ENCODE results near the gene CDH13. TPM values are rescaled to one million over a fixed set of nuclear protein-coding genes. Genes with fewer than 3 reads are reported as not detected.

Gene CDH13
- total and polyA plus RNA-seq, 8 donors = 0.12 to 21.4 (median 1.7) TPM; not detected in 1

- no peak overlapping the region for H3K27ac ChIP-seq
- H3K36me3 ChIP-seq = no peaks in the 10 kb centered on the region
- H3K9me3 ChIP-seq = no peaks in the 10 kb centered on the region
- H3K4me3 ChIP-seq = no peak overlapping the region
- intact Hi-C loops (cut with DNase I; ENCODE audit: low total_unique reads) = no loop called here
- TF ChIP-seq POLR2A (IDR thresholded peaks at IDR 0.05) (no peak), POLR2AphosphoS5 (IDR thresholded peaks at IDR 0.05) (no peak), EP300 (IDR thresholded peaks at IDR 0.05) (no peak)
- TF ChIP-seq, protein P1, sequence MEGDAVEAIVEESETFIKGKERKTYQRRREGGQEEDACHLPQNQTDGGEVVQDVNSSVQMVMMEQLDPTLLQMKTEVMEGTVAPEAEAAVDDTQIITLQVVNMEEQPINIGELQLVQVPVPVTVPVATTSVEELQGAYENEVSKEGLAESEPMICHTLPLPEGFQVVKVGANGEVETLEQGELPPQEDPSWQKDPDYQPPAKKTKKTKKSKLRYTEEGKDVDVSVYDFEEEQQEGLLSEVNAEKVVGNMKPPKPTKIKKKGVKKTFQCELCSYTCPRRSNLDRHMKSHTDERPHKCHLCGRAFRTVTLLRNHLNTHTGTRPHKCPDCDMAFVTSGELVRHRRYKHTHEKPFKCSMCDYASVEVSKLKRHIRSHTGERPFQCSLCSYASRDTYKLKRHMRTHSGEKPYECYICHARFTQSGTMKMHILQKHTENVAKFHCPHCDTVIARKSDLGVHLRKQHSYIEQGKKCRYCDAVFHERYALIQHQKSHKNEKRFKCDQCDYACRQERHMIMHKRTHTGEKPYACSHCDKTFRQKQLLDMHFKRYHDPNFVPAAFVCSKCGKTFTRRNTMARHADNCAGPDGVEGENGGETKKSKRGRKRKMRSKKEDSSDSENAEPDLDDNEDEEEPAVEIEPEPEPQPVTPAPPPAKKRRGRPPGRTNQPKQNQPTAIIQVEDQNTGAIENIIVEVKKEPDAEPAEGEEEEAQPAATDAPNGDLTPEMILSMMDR (IDR thresholded peaks at IDR 0.05) = no peak
- 58 to 73% (median 72%) methylated on average over 4 of the region's 4 CpGs for WGBS, 5 donors
- H3K4me1 ChIP-seq = peaks cover 0 to 19% (median 12%) of the 10 kb centered on the region in 4 donors
- DNase-seq = no peak
- peaks cover 0 to 12% (median 0%) of the 10 kb centered on the region in 3 donors for H3K27me3 ChIP-seq
These were observed 74.7 kb downstream of the CDH13 start for GRCh38 chr16:82701442-82701955.

GRCh38 chr16:82703161-82703560 is 76.4 kb downstream of the CDH13 start:
- Histone ChIP-seq H3K36me3 (no peaks in the 10 kb centered on the region), H3K27me3 (peaks cover 0 to 12% (median 0%) of the 10 kb centered on the region in 3 donors), H3K27ac (no peak overlapping the region), H3K9me3 (no peaks in the 10 kb centered on the region), H3K4me3 (no peak overlapping the region), H3K4me1 (peaks cover 0 to 19% (median 12%) of the 10 kb centered on the region in 4 donors)
- intact Hi-C loops (cut with DNase I; ENCODE audit: low total_unique reads) = no loop called here
- 75 to 82% (median 79%) methylated on average over 2 of the region's 2 CpGs for WGBS, 5 donors
- TF ChIP-seq POLR2A (IDR thresholded peaks at IDR 0.05) (no peak), EP300 (IDR thresholded peaks at IDR 0.05) (no peak), POLR2AphosphoS5 (IDR thresholded peaks at IDR 0.05) (no peak)
- TF ChIP-seq, protein P1 (IDR thresholded peaks at IDR 0.05) = no peak
- DNase-seq = no peak

DNA sequence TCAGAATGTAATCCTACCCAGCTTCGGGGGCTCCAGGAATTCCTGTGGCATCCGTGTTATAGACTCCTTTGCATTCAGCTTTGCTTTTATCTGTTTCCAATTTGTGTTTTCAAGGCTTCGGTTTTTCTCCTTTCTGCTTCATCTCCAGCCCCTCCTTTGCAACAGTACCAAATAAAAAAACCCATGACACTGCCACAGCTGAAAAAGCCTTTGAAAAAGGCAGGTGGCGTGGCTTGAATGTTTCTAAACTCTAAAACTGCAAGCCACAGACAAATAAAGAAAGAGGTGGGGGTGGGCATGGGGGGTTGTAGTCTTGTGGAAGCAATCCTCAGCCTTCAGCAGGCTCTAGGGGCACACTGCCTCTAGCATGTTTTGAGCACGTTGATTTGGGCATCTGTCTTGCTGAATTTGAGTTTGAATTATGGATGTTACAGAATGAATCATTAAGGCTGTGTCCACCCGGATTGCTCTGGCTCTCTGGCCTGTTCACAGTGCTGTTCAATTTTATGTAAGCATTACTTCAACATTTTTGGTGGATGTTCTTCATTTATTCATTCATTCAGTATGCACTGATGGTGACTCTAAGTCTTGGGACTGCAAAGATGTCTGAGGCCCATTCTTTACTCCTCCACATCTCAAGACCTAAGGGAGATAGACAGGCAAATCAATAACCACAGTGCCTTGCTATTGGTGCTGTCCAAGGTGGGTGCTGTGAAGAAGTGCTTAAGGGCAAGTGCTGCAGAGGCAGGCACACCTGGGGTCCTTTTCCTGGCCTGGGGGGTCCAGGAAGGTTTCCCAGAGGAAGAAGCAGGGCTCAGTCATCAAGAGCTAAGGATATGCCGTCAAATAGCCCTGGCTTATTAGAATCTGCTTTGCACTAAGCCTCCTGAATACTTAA is 77.4 kb downstream of the CDH13 start:
- TF ChIP-seq POLR2AphosphoS5 (IDR thresholded peaks at IDR 0.05) (no peak), POLR2A (IDR thresholded peaks at IDR 0.05) (no peak), EP300 (IDR thresholded peaks at IDR 0.05) (no peak)
- TF ChIP-seq, protein P1 (IDR thresholded peaks at IDR 0.05) = no peak

GRCh38 chr16:82709987-82710386 is 83.2 kb downstream of the CDH13 start:
- 64 to 97% (median 78%) methylated on average over 3 of the region's 3 CpGs for WGBS, 5 donors
- Histone ChIP-seq H3K36me3 (no peaks in the 10 kb centered on the region), H3K4me1 (no peaks in the 10 kb centered on the region), H3K27me3 (no peaks in the 10 kb centered on the region), H3K9me3 (no peaks in the 10 kb centered on the region), H3K4me3 (no peak overlapping the region), H3K27ac (no peak overlapping the region)
- intact Hi-C loops (cut with DNase I; ENCODE audit: low total_unique reads) = no loop called here
- DNase-seq = no peak
- TF ChIP-seq, protein P1 (IDR thresholded peaks at IDR 0.05) = no peak
- TF ChIP-seq POLR2A (IDR thresholded peaks at IDR 0.05) = no peak
- TF ChIP-seq EP300 (IDR thresholded peaks at IDR 0.05) = no peak

More for the DNA sequence above, 77.4 kb downstream of the CDH13 start:
- intact Hi-C loops (cut with DNase I; ENCODE audit: low total_unique reads) = no loop called here
- H3K4me1 ChIP-seq = peaks cover 0 to 16% (median 11%) of the 10 kb centered on the region in 4 donors
- no peaks in the 10 kb centered on the region for H3K9me3 ChIP-seq
- no peak overlapping the region for H3K4me3 ChIP-seq
- no peak for DNase-seq
- no peaks in the 10 kb centered on the region for H3K36me3 ChIP-seq
- H3K27ac ChIP-seq = no peak overlapping the region
- peaks cover 0 to 12% (median 0%) of the 10 kb centered on the region in 3 donors for H3K27me3 ChIP-seq
- WGBS, 5 donors = 50 to 59% (median 53%) methylated on average over 7 of the region's 7 CpGs
